Upper lobe of left lung (tissue), 4 donors: Measurements from ENCODE around the gene TAF5.
"Not testable (repeated sequence)": the region's sequence is repeated elsewhere in the genome, so short reads cannot be mapped to it uniquely, and the experiment has no call there.

Source experiments
- CTCF ChIP-seq, 6 experiments: fragments of 450-650 bp in 4 of 6; fragments of 200-600 bp in 2 of 6; sonication (generic) in 2 of 6; IDR thresholded peaks; one replicate each; pipeline ENCODE4 v1.5.1; 2016 to 2019; ENCODE audit warnings: antibody characterized with exemption in 6 of 6
- POLR2A ChIP-seq, 4 donors: fragments of 450-650 bp; IDR thresholded peaks; one replicate each; pipeline ENCODE4 v1.5.1; 2016 to 2017; ENCODE audit warnings: antibody characterized with exemption in 4 of 4, mild to moderate bottlenecking in 2 of 4
- POLR2AphosphoS5 ChIP-seq, 2 donors: sonication (generic); formaldehyde crosslinking; IDR thresholded peaks; one replicate each; pipeline ENCODE4 v1.5.1; 2017; ENCODE audit warnings: antibody characterized with exemption in 2 of 2

GRCh38 chr10:103359493-103359892 is 8.3 kb upstream of the TAF5 start:
- not testable (repeated sequence) for TF ChIP-seq CTCF, POLR2A, POLR2AphosphoS5 (IDR thresholded peaks at IDR 0.05)
